PC-9 (cell line): ENCODE data around the gene MAP2K2.

Experiments
- EZH2 ChIP-seq: fragments of 200-600 bp; sonication (generic); IDR thresholded peaks from 2 replicates; pipeline ENCODE4 v1.8.0; 2017; ENCODE audit warnings: antibody characterized with exemption, low read depth
- TF ChIP-seq, protein P1 (sequence below): fragments of 200-600 bp; sonication (generic); conservative IDR thresholded peaks from 2 replicates; pipeline ENCODE4 v1.6.1; 2017; ENCODE audit warnings: mixed run types, antibody characterized with exemption, mild to moderate bottlenecking, moderate library complexity

GRCh38 chr19:4157164-4157563 is 33.2 kb upstream of the MAP2K2 start:
- TF ChIP-seq, protein P1, sequence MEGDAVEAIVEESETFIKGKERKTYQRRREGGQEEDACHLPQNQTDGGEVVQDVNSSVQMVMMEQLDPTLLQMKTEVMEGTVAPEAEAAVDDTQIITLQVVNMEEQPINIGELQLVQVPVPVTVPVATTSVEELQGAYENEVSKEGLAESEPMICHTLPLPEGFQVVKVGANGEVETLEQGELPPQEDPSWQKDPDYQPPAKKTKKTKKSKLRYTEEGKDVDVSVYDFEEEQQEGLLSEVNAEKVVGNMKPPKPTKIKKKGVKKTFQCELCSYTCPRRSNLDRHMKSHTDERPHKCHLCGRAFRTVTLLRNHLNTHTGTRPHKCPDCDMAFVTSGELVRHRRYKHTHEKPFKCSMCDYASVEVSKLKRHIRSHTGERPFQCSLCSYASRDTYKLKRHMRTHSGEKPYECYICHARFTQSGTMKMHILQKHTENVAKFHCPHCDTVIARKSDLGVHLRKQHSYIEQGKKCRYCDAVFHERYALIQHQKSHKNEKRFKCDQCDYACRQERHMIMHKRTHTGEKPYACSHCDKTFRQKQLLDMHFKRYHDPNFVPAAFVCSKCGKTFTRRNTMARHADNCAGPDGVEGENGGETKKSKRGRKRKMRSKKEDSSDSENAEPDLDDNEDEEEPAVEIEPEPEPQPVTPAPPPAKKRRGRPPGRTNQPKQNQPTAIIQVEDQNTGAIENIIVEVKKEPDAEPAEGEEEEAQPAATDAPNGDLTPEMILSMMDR = no peak
- TF ChIP-seq EZH2 = no peak
